Colonic mucosa (tissue), 4 donors: ENCODE results near the gene RBP3. TPM values are rescaled to one million over a fixed set of nuclear protein-coding genes. Genes with fewer than 3 reads are reported as not detected.

Experiments used
- DNase-seq: peaks from one replicate; pipeline ENCODE4 v3.0.0-alpha.2; 2020
- H3K27ac ChIP-seq: fragments of 200-600 bp; one replicate; pipeline ENCODE4 v1.8.0; 2021
- H3K27me3 ChIP-seq: fragments of 200-600 bp; one replicate; pipeline ENCODE4 v1.8.0; 2021
- H3K36me3 ChIP-seq: fragments of 200-600 bp; one replicate; pipeline ENCODE4 v1.8.0; 2021
- H3K4me1 ChIP-seq: fragments of 200-600 bp; one replicate; pipeline ENCODE4 v1.8.0; 2021; ENCODE audit warnings: mild to moderate bottlenecking
- H3K4me3 ChIP-seq: fragments of 200-600 bp; one replicate; pipeline ENCODE4 v1.8.0; 2021
- H3K9ac ChIP-seq, 2 donors: one replicate each; pipeline ENCODE4 v1.7.0; 2013; ENCODE audit warnings: control low read depth in 2 of 2, low read depth in 2 of 2, low read length in 2 of 2
- H3K9me3 ChIP-seq: fragments of 200-600 bp; one replicate; pipeline ENCODE4 v1.8.0; 2021
- CTCF ChIP-seq: fragments of 200-600 bp; IDR thresholded peaks from one replicate; pipeline ENCODE4 v1.8.0; 2022; ENCODE audit warnings: antibody characterized with exemption, mild to moderate bottlenecking
- intact Hi-C: fragments of 100-400 bp; cut with DNase I; formaldehyde crosslinking; loops from one replicate; pipeline ENCODE4 v1.14.1; 2022
- total RNA-seq, 2 donors: library from RNA; stranded (reverse); fragmentation: NEBNext Ultra II Directional in 1 of 2; extraction: Animal tissue kit (Norgen Biotek cat#: 25700) in 1 of 2; gene quantifications; one replicate each; pipeline ENCODE4 v1.2.1, GENCODE V29; 2021
- donor health status: healthy.
- donor health status: DM: no; HTN: no; CAD: no.
- donor health status: DM: no; HTN: no; CAD: no.

Gene RBP3
- total RNA-seq, 2 donors from 2014 or later: not detected

DNA sequence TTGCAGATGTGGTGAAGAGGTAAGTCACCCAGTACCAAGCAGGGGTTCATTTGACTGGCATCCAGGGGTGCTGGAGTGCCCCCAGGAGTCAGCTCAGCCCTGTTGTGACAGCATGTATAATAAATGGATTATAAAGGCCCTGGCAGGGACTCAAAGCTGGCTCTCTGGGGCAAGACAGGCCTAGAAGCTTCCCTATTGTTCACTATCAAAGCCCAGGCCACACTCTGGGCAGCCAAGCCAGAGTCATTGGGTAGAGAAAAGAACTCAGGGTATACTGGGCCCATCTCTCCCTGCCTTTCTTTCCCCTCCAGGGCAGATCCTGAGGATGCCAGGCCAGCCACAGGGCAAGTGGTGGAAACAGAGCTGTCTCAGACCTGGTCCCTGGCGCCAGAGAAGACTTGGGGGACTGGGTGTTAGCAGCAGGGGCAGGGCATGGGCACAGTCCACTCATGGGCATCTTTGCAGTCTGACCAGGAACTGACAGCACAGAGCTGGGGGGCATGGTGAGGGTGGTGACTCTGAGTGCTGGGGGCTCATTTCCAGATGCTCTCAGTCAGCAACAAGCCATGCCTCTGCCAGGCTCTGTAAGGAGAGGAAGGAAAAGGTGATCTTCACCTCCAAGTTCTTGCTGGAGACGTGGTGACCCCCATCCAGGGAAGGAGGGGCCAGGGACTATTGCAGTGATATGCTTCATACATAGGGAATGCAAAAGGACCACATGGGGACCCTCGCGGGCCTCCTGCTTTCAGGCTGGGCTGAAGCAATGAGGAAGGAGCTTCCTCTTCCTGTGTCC lies 11.7 kb downstream of the RBP3 start:
- H3K9ac ChIP-seq: no peak overlapping the region
- DNase-seq: no peak
- H3K27ac ChIP-seq: no peak overlapping the region
- TF ChIP-seq CTCF: no peak
- no peaks in the 10 kb centered on the region for H3K36me3 ChIP-seq
- H3K9me3 ChIP-seq: no peaks in the 10 kb centered on the region
- no peak overlapping the region for H3K4me3 ChIP-seq
- intact Hi-C loops: no loop called here
- no peaks in the 10 kb centered on the region for H3K4me1 ChIP-seq
- H3K27me3 ChIP-seq: no peaks in the 10 kb centered on the region

DNA sequence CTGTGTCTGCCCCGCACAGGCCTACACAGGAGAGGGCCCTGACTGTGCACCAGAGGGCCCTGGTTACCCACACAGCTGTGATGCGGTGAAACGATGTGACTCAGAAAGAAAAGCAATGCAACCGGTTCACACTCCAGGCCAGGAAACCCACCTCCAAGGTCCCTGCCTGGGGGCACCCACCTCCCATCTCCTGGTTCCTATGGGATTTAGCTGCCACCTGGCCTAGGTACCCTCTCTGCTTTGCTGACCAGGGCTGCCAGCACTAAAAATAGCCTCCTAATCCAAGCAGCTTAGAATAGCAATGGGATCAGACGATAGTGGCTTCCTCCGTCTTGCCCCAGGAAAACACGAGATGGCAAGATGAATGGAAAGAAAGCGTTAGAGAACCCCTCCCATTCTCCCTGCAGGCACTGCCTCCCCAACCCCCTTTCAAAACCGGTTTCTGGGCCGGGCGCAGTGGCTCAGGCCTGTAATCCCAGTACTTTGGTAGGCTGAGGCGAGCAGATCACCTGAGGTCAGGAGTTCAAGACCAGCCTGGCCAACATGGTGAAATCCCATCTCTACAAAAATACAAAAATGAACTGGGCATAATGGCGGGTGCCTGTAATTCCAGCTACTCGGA lies 12.4 kb downstream of the RBP3 start:
- no peak overlapping the region for H3K27ac ChIP-seq
- no peaks in the 10 kb centered on the region for H3K9me3 ChIP-seq
- no peak for DNase-seq
- H3K36me3 ChIP-seq: no peaks in the 10 kb centered on the region
- intact Hi-C loops: no loop called here
- no peak for TF ChIP-seq CTCF
- no peaks in the 10 kb centered on the region for H3K27me3 ChIP-seq
- no peaks in the 10 kb centered on the region for H3K4me1 ChIP-seq
- no peak overlapping the region for H3K9ac ChIP-seq
- no peak overlapping the region for H3K4me3 ChIP-seq

DNA sequence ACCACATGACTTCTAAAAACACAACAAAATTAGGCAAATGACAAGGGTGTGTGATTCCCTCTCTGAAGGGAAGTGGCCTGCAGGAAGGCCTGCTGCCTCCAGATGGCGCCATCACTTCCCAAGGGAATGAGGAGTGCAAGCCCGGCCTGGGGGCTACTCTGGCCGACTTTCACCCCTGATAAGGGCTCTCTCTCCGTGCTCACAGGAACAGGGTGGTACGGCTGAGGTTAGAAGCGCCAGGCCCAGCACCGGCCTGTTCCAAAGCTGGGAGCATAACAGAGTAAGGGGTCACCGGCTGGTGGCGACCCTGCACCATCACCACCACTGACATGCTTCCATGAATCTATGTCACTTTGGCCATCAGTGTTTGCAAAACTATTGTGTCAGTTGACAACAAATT lies 13.1 kb downstream of the RBP3 start:
- Histone ChIP-seq H3K36me3 (no peaks in the 10 kb centered on the region), H3K4me3 (no peak overlapping the region), H3K27ac (no peak overlapping the region), H3K27me3 (no peaks in the 10 kb centered on the region), H3K9ac (peak overlapping the region in 1 of 2 donors; percentile 9), H3K4me1 (no peaks in the 10 kb centered on the region), H3K9me3 (no peaks in the 10 kb centered on the region)
- peak; percentile 49 for DNase-seq
- intact Hi-C loops: no loop called here
- TF ChIP-seq CTCF: peak; percentile 59

DNA sequence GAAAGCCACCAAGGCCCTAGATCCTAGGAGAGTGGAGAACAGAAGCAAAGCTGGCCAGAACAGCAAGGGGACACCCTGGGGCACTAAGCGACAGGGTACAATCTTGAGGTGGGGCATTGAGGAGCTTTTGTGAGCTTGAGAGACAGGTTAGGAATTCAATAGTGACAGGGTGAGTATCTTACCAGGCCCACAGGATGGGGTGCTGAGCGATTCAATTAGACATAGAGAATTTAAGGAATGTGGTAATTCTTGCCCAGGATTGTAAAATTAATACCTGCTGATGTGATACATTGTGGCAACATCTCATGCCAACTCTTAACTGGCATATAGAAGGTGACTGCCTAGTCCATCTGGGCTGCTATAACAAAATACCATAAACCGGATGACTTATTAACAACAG lies 14.0 kb downstream of the RBP3 start:
- Histone ChIP-seq H3K4me3 (no peak overlapping the region), H3K9me3 (no peaks in the 10 kb centered on the region), H3K36me3 (no peaks in the 10 kb centered on the region), H3K27me3 (no peaks in the 10 kb centered on the region), H3K27ac (no peak overlapping the region), H3K9ac (no peak overlapping the region), H3K4me1 (no peaks in the 10 kb centered on the region)
- DNase-seq: no peak
- intact Hi-C loops: no loop called here
- no peak for TF ChIP-seq CTCF

- Histone ChIP-seq H3K9me3 (no peaks in the 10 kb centered on the region), H3K9ac (no peak overlapping the region), H3K4me3 (no peak overlapping the region), H3K27me3 (no peaks in the 10 kb centered on the region), H3K36me3 (no peaks in the 10 kb centered on the region), H3K27ac (no peak overlapping the region), H3K4me1 (no peaks in the 10 kb centered on the region)
- DNase-seq: no peak
- intact Hi-C loops: no loop called here
- no peak for TF ChIP-seq CTCF
These were observed 15.6 kb downstream of the RBP3 start for GRCh38 chr10:47363781-47364180.
